ENCODE results near the gene ARL14.

DNA sequence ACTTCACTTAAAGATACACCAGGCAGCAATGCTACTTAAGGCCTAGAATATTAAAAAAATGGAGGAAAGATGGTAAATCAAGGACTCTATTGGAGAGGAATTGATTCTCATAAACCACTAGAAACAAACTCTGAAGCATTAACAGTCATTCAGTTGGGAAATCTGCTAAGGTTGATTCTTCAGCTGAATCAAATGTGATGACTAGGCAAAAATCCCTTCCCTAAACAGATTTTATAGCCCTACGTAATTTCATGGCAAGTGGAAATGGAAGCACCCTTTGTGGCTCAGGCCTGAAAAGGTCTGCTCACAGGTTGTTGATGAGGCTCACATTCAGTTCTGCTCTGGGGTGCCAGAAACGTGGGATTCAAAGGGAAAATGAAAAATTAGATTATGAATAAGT lies 38.8 kb upstream of the ARL14 start:
- no peak for TF ChIP-seq POLR2A (IDR thresholded peaks at IDR 0.05; ENCODE audit: low read depth, low read length)
- TF ChIP-seq POLR2AphosphoS5 (IDR thresholded peaks at IDR 0.05; ENCODE audit: low read depth, low read length): no peak
- no peak for TF ChIP-seq TAF1 (IDR thresholded peaks at IDR 0.05; ENCODE audit: low read depth, low read length)
